ENCODE measurements around the gene NDUFB6.

GRCh38 chr9:32580631-32581300, 7.8 kb upstream of the NDUFB6 start:
- TF ChIP-seq ZNF592 (IDR thresholded peaks at IDR 0.05) = no peak
- no peak for TF ChIP-seq NFYB (IDR thresholded peaks at IDR 0.05; ENCODE audit: insufficient read depth, low read depth, low read length)
- no peak for TF ChIP-seq GATAD2B (conservative IDR thresholded peaks at IDR 0.05; ENCODE audit: low read depth)
- TF ChIP-seq ZBTB40 (IDR thresholded peaks at IDR 0.05; ENCODE audit: borderline replicate concordance) = no peak
- no peak for TF ChIP-seq CTCF (IDR thresholded peaks at IDR 0.05 in 2 of 3, conservative IDR thresholded peaks at IDR 0.05 in 1 of 3; ENCODE audit: control insufficient read depth in 2 of 3, extremely low read depth in 1 of 3, insufficient read depth in 1 of 3, low read depth in 3 of 3, low read length in 3 of 3)
- TF ChIP-seq USF2 (IDR thresholded peaks at IDR 0.05; ENCODE audit: borderline replicate concordance, low read depth, low read length) = no peak
- no peak for TF ChIP-seq EZH2 (IDR thresholded peaks at IDR 0.05; ENCODE audit: borderline replicate concordance, control insufficient read depth, low read depth, low read length)
- TF ChIP-seq ETV6 (conservative IDR thresholded peaks at IDR 0.05 in 1 of 2, IDR thresholded peaks at IDR 0.05 in 1 of 2; ENCODE audit: borderline replicate concordance in 1 of 2, low read depth in 1 of 2) = no peak
- TF ChIP-seq MEF2A (IDR thresholded peaks at IDR 0.05; ENCODE audit: insufficient read depth, low read depth, low read length) = no peak
- no peak for TF ChIP-seq STAT3 (IDR thresholded peaks at IDR 0.05; ENCODE audit: low read depth, low read length)
- TF ChIP-seq BRCA1 (IDR thresholded peaks at IDR 0.05; ENCODE audit: low read depth, low read length) = no peak
- TF ChIP-seq RBBP5 (conservative IDR thresholded peaks at IDR 0.05) = no peak

Data from GM12878 (cell line).